GM03348 (cell line): ENCODE results near the gene CTNND2.
"Not testable (repeated sequence)": the region's sequence is repeated elsewhere in the genome, so short reads cannot be mapped to it uniquely, and the experiment has no call there.

Experiments
- DNase-seq: peaks from one replicate; pipeline ENCODE4 v3.0.0; 2012; ENCODE audit warnings: low spot score

CTNND2 gene

GRCh38 chr5:11027660-11028059 lies 876.6 kb downstream of the CTNND2 start:
- no peak for DNase-seq

GRCh38 chr5:11026543-11026942 lies 877.7 kb downstream of the CTNND2 start:
- no peak for DNase-seq

GRCh38 chr5:11023945-11024344 lies 880.3 kb downstream of the CTNND2 start:
- DNase-seq: no peak

- DNase-seq: no peak
Measured at GRCh38 chr5:11013793-11014192, 890.5 kb downstream of the CTNND2 start.

GRCh38 chr5:11012295-11012694 lies 892.0 kb downstream of the CTNND2 start:
- no peak for DNase-seq

- DNase-seq: no peak
Measured at GRCh38 chr5:11010429-11011210, 893.6 kb downstream of the CTNND2 start.

GRCh38 chr5:11009576-11009975 lies 894.7 kb downstream of the CTNND2 start:
- DNase-seq: no peak

- no peak for DNase-seq
Measured at GRCh38 chr5:11007269-11007870, 896.9 kb downstream of the CTNND2 start.

GRCh38 chr5:11004523-11004922 lies 899.7 kb downstream of the CTNND2 start:
- DNase-seq: not testable (repeated sequence)

GRCh38 chr5:11000515-11001353 lies 903.5 kb downstream of the CTNND2 start:
- DNase-seq: no peak

- DNase-seq: no peak
Measured at GRCh38 chr5:10999714-11000113, 904.5 kb downstream of the CTNND2 start.

- no peak for DNase-seq
Measured at GRCh38 chr5:10995891-10996290, 908.4 kb downstream of the CTNND2 start.

- no peak for DNase-seq
Measured at GRCh38 chr5:10994091-10994986, 909.9 kb downstream of the CTNND2 start.

- DNase-seq: no peak
Measured at GRCh38 chr5:10990634-10991033, 913.6 kb downstream of the CTNND2 start.

GRCh38 chr5:10989577-10990263 lies 914.5 kb downstream of the CTNND2 start:
- no peak for DNase-seq

- DNase-seq: no peak
Measured at GRCh38 chr5:10988622-10989021, 915.6 kb downstream of the CTNND2 start.

GRCh38 chr5:10987925-10988504 lies 916.2 kb downstream of the CTNND2 start:
- DNase-seq: peak; percentile 20

- no peak for DNase-seq
Measured at GRCh38 chr5:10987276-10987924, 916.8 kb downstream of the CTNND2 start.

- DNase-seq: no peak
Measured at GRCh38 chr5:10985721-10986110, 918.5 kb downstream of the CTNND2 start.

GRCh38 chr5:10985091-10985720 lies 919.0 kb downstream of the CTNND2 start:
- DNase-seq: no peak
